ENCODE measurements around the gene PHF8. TPM values are rescaled to one million over a fixed set of nuclear protein-coding genes. Genes with fewer than 3 reads are reported as not detected.

The PHF8 gene
- total and polyA plus RNA-seq, 3 donors from 2014 or later: 90.8 to 196 (median 162) TPM

DNA sequence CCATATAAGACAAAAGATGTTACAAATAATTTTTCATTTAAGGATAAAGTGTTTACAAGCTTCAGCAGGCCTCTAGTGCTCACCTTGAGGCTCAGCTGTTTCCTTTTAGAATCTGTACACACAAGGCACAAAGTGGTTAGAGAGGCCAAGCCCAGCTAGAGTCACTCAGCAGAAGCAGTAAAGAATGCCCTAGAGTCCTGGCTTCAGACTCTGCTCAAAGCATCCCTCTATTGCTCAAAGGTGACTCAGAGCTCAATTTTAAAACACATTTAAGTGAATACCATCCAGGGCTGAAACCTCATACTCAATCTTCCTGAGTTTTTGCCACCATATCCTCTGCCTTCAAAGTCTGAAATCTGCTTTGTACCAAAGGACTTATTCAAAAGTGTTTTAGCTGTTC, 22.6 kb upstream of the PHF8 start:
- Histone ChIP-seq H3K4me1 (no peaks in the 10 kb centered on the region), H3K27ac (no peak overlapping the region), H3K4me3 (no peak overlapping the region), H3K36me3 (ENCODE audit: low read depth, missing control alignments) (no peaks in the 10 kb centered on the region), H3K27me3 (no peaks in the 10 kb centered on the region), H3K9me3 (no peaks in the 10 kb centered on the region)
- no peak for TF ChIP-seq POLR2A (IDR thresholded peaks at IDR 0.05)
- TF ChIP-seq, protein P1, sequence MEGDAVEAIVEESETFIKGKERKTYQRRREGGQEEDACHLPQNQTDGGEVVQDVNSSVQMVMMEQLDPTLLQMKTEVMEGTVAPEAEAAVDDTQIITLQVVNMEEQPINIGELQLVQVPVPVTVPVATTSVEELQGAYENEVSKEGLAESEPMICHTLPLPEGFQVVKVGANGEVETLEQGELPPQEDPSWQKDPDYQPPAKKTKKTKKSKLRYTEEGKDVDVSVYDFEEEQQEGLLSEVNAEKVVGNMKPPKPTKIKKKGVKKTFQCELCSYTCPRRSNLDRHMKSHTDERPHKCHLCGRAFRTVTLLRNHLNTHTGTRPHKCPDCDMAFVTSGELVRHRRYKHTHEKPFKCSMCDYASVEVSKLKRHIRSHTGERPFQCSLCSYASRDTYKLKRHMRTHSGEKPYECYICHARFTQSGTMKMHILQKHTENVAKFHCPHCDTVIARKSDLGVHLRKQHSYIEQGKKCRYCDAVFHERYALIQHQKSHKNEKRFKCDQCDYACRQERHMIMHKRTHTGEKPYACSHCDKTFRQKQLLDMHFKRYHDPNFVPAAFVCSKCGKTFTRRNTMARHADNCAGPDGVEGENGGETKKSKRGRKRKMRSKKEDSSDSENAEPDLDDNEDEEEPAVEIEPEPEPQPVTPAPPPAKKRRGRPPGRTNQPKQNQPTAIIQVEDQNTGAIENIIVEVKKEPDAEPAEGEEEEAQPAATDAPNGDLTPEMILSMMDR (IDR thresholded peaks at IDR 0.05): no peak
- DNase-seq: no peak
- intact Hi-C loops (cut with DNase I; ENCODE audit: low total_unique reads): no loop called here

DNA sequence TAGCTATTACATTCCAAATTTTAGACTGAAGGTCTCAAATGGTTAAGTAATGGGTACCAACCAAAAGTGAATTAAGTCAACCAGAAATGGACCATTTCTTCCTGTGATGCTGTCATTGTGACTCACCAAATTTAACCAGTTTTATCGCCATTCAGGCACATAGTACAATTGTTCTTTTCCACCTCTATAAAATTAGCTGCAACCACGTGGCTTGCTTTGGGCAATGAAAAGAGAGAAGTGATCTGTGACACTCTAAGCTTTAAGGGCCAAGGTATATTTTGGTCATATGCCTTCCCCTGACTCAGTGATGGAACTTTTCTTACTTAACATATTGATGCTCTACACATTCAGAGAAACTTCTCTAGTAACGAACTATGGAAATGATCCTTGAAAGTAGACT, 20.3 kb upstream of the PHF8 start:
- H3K36me3 ChIP-seq (ENCODE audit: low read depth, missing control alignments): no peaks in the 10 kb centered on the region
- intact Hi-C loops (cut with DNase I; ENCODE audit: low total_unique reads): no loop called here
- no peak overlapping the region for H3K4me3 ChIP-seq
- no peaks in the 10 kb centered on the region for H3K4me1 ChIP-seq
- H3K27me3 ChIP-seq: no peaks in the 10 kb centered on the region
- DNase-seq: no peak
- H3K9me3 ChIP-seq: no peaks in the 10 kb centered on the region
- no peak for TF ChIP-seq POLR2A (IDR thresholded peaks at IDR 0.05)
- TF ChIP-seq, protein P1 (IDR thresholded peaks at IDR 0.05): no peak
- no peak overlapping the region for H3K27ac ChIP-seq
- 92 to 95% methylated on average over 3 of the region's 3 CpGs for WGBS, 2 donors

DNA sequence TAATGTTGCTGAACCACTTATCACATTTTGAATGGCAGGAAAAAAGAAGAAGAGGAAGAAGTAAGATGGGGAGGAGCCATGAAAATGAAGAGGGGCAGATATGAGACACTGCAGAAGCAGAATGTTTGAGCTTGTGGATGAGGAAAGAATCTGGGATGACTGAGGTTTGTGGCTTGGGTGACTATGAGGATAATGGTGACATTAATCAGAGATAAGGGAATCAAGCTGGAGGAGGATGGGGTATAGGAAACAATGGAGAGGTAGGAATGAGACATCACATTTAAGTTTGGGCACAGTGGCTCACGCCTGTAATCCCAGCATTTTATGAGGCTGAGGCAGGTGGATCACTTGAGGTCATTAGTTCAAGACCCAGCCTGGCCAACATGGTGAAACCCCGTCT, 19.1 kb upstream of the PHF8 start:
- Histone ChIP-seq H3K27me3 (no peaks in the 10 kb centered on the region), H3K36me3 (ENCODE audit: low read depth, missing control alignments) (no peaks in the 10 kb centered on the region), H3K4me3 (no peak overlapping the region), H3K4me1 (no peaks in the 10 kb centered on the region), H3K27ac (no peak overlapping the region), H3K9me3 (no peaks in the 10 kb centered on the region)
- intact Hi-C loops (cut with DNase I; ENCODE audit: low total_unique reads): no loop called here
- TF ChIP-seq, protein P1 (IDR thresholded peaks at IDR 0.05): no peak
- no peak for TF ChIP-seq POLR2A (IDR thresholded peaks at IDR 0.05)
- WGBS, 2 donors: 83 to 91% methylated on average over 1 to 2 of the region's 2 CpGs
- DNase-seq: no peak

DNA sequence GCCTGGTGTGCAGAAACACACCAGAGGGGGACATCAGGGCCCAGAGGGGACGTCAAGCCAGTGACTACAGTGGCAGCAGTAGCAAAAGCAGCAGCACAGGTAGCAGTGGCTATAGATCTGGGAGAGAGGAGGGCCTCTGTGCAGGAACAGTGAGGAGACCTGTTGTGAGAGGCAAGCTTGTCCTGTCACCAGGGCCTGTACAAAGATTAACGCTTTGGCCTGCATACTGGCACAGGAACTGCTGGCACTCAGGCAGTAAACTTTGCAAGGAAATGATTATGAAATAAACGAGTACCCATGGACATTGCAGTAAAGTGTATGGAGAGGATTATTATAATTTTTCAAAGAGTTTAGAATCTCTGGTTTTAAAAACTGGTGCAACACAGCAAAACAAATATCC, 5.5 kb upstream of the PHF8 start:
- Histone ChIP-seq H3K4me1 (no peaks in the 10 kb centered on the region), H3K9me3 (no peaks in the 10 kb centered on the region), H3K27ac (no peak overlapping the region), H3K36me3 (ENCODE audit: low read depth, missing control alignments) (no peaks in the 10 kb centered on the region), H3K4me3 (no peak overlapping the region), H3K27me3 (no peaks in the 10 kb centered on the region)
- TF ChIP-seq POLR2A (IDR thresholded peaks at IDR 0.05): no peak
- TF ChIP-seq, protein P1 (IDR thresholded peaks at IDR 0.05): no peak
- WGBS, 2 donors: 50 to 53% methylated on average over 3 of the region's 3 CpGs
- no peak for DNase-seq
- intact Hi-C loops (cut with DNase I; ENCODE audit: low total_unique reads): no loop called here

DNA sequence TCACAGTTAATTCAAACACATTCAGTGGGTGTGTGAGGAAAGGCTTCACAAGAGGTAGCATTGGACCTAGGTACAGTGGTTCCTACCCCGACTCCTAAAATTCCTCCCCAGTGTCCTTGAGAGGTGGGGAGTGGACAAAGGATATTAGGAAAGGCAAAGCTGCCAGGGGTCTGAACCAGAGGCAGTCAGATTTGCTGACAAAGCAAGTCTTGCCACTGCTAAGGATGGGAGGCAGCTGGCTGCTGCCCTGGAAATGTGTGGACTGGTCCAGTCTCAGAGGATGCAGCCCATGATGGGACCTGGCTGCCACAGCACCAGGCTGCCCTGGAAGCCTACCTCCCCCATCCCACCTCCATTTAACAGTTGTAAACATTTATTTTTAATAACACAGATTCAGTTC, 4.1 kb upstream of the PHF8 start:
- WGBS, 2 donors: 43 to 50% methylated on average over 1 of the region's 1 CpG
- no peaks in the 10 kb centered on the region for H3K27me3 ChIP-seq
- no peak for TF ChIP-seq POLR2A (IDR thresholded peaks at IDR 0.05)
- TF ChIP-seq, protein P1 (IDR thresholded peaks at IDR 0.05): no peak
- DNase-seq: no peak
- no peaks in the 10 kb centered on the region for H3K4me1 ChIP-seq
- no peak overlapping the region for H3K27ac ChIP-seq
- H3K36me3 ChIP-seq (ENCODE audit: low read depth, missing control alignments): no peaks in the 10 kb centered on the region
- H3K4me3 ChIP-seq: no peak overlapping the region
- no peaks in the 10 kb centered on the region for H3K9me3 ChIP-seq
- intact Hi-C loops (cut with DNase I; ENCODE audit: low total_unique reads): no loop called here

Measured in testis (tissue), 3 donors.